HepG2 (cell line): ENCODE data around the gene CDC42EP1. TPM values are rescaled to one million over a fixed set of nuclear protein-coding genes. Genes with fewer than 3 reads are reported as not detected.

ENCODE experiments used
- ATF2 ChIP-seq: sonication (generic); formaldehyde crosslinking; IDR thresholded peaks from 2 replicates; pipeline ENCODE4 v1.4.0; 2020; ENCODE audit warnings: missing genetic modification reagents
- HBP1 ChIP-seq: IDR thresholded peaks from 2 replicates; pipeline ENCODE4 v1.6.1; 2016; ENCODE audit warnings: low read depth, control low read depth
- HNRNPL ChIP-seq: fragments of 200-400 bp; formaldehyde crosslinking; IDR thresholded peaks from 2 replicates; pipeline ENCODE4 v1.6.1; 2017; ENCODE audit warnings: mild to moderate bottlenecking, low read depth, low read length
- HOXA3 ChIP-seq: sonication (generic); formaldehyde crosslinking; IDR thresholded peaks from 2 replicates; pipeline ENCODE4 v1.5.0; 2020; ENCODE audit warnings: missing genetic modification reagents
- NR2F6 ChIP-seq, 2 experiments: IDR thresholded peaks; 2 replicates each; pipeline ENCODE4 v1.6.1; 2016; ENCODE audit warnings: antibody characterized with exemption in 1 of 2, mild to moderate bottlenecking in 1 of 2
- ONECUT2 ChIP-seq: sonication (generic); formaldehyde crosslinking; IDR thresholded peaks from 2 replicates; pipeline ENCODE4 v1.4.0; 2020; ENCODE audit warnings: missing genetic modification reagents
- SMC3 ChIP-seq: IDR thresholded peaks from 2 replicates; pipeline ENCODE4 v1.6.1; 2011; ENCODE audit warnings: low read length, improper control_type of control experiment
- ZBTB7B ChIP-seq: sonication (generic); formaldehyde crosslinking; IDR thresholded peaks from 2 replicates; pipeline ENCODE4 v1.4.0; 2020; ENCODE audit warnings: missing genetic modification reagents
- ZC3H13 ChIP-seq: sonication (generic); formaldehyde crosslinking; IDR thresholded peaks from 2 replicates; pipeline ENCODE4 v1.8.1; 2023; ENCODE audit warnings: mild to moderate bottlenecking, missing genetic modification reagents, moderate library complexity
- ZNF180 ChIP-seq: sonication (generic); formaldehyde crosslinking; IDR thresholded peaks from 2 replicates; pipeline ENCODE4 v1.4.0; 2020; ENCODE audit warnings: low read depth, missing genetic modification reagents, borderline replicate concordance
- ZNF263 ChIP-seq: sonication (generic); formaldehyde crosslinking; IDR thresholded peaks from 2 replicates; pipeline ENCODE4 v1.4.0; 2020; ENCODE audit warnings: missing genetic modification reagents
- ZNF550 ChIP-seq: sonication (generic); formaldehyde crosslinking; IDR thresholded peaks from 2 replicates; pipeline ENCODE4 v1.4.0; 2020; ENCODE audit warnings: mild to moderate bottlenecking, missing genetic modification reagents, borderline replicate concordance
- ZNF564 ChIP-seq: sonication (generic); formaldehyde crosslinking; IDR thresholded peaks from 2 replicates; pipeline ENCODE4 v1.8.1; 2023; ENCODE audit warnings: mild to moderate bottlenecking, missing genetic modification reagents
- ZNF609 ChIP-seq: sonication (generic); formaldehyde crosslinking; IDR thresholded peaks from 2 replicates; pipeline ENCODE4 v1.4.0; 2020; ENCODE audit warnings: mild to moderate bottlenecking, missing genetic modification reagents, borderline replicate concordance
- polyA plus RNA-seq, 8 experiments: library from polyadenylated mRNA; depleted of rRNA in 3 of 8; stranded (reverse) in 7 of 8; unstranded in 1 of 8; fragments of >200 nt; fragmentation: Illumina TruSeq in 4 of 8; extraction: Trizol in 4 of 8; gene quantifications; 2 replicates each; pipeline versions ENCODE4 v1.2.1 to v1.2.3, GENCODE V29; 2011 to 2016; ENCODE audit warnings: low read depth in 4 of 8, missing spikeins in 1 of 8, mixed read lengths in 1 of 8; ENCODE audit not compliant: insufficient read depth in 1 of 8
- total RNA-seq, 5 experiments: library from RNA; depleted of rRNA; stranded (reverse); fragments of >200 nt; fragmentation: Illumina TruSeq; extraction: Trizol; gene quantifications; 2 replicates each; pipeline ENCODE4 v1.2.3, GENCODE V29; 2016; ENCODE audit warnings: low read depth in 1 of 5
- TF ChIP-seq, protein P1 (sequence below): IDR thresholded peaks from 2 replicates; pipeline ENCODE4 v1.6.1; 2018; ENCODE audit warnings: missing genetic modification reagents

The CDC42EP1 gene
- total and polyA plus RNA-seq, 2 of the 13 experiments (the other 11 are each of a cell fraction or from before 2014, with no cell fraction given), result 17.1 to 29.5 TPM

DNA sequence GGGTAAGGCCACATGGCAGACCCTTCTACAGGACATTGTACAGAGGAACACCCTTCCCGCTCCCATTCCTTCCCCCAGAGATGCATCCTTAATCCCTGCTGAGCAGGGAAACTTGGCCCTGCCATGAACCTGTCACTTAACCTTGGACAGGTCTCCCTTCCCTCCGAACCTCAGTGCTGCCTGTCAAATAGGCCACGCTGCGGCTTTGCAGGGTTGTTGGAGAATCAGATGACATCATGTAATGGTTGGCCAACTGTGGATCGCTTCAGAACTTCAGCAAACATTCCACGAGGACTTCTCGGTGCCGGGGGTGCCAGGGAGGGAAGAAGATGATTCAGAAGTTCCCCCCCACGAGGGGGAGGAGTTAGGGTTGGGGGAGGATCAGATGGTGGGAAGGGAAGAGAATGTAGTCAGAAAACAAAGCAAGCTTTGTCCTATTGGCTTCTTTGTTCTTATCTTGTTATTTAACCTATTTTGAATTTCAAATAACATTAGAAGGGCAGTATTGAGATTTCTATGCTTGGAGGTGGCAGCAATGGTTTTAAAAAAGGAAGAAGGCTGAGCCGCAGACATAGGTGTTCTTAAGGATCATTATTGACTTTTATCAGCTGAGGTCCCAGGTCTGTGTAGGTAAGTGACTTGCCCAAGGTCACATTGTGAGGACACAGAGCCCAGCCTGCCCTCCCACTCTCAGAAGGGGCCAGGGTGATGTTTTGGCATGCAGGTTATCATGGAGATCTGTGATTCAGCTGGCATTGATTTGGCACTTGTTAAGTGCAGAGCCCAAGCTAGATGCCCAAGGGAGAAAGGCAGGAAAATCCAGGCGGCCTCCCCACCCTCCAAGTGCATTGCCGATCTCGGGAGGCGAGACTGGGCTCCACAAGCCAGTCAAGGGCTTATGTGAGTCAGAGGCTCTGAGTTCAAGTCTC, 3.1 kb downstream of the CDC42EP1 start (continued):
- TF ChIP-seq ZNF609 (CRISPR knock-in tag), result peak; percentile 60; the same call in 1 of the 2 replicates
- TF ChIP-seq HNRNPL, result 0 out of 2 replicates have a peak, but pooled peaks have one; percentile 34
- TF ChIP-seq, protein P1, sequence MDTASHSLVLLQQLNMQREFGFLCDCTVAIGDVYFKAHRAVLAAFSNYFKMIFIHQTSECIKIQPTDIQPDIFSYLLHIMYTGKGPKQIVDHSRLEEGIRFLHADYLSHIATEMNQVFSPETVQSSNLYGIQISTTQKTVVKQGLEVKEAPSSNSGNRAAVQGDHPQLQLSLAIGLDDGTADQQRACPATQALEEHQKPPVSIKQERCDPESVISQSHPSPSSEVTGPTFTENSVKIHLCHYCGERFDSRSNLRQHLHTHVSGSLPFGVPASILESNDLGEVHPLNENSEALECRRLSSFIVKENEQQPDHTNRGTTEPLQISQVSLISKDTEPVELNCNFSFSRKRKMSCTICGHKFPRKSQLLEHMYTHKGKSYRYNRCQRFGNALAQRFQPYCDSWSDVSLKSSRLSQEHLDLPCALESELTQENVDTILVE, result peak; percentile 62; the same call in 1 of the 2 replicates
- peak; percentile 6; the same call in 1 of the 2 replicates for TF ChIP-seq ZBTB7B (CRISPR knock-in tag)
- no peak for TF ChIP-seq HBP1
- no peak for TF ChIP-seq ZNF180 (CRISPR knock-in tag)
- TF ChIP-seq ONECUT2, result no peak
- TF ChIP-seq NR2F6 (IDR thresholded peaks at IDR 0.05), result peak; percentile 43
- peak; percentile 54 for TF ChIP-seq NR2F6 (CRISPR knock-in tag; IDR thresholded peaks at IDR 0.05)
- no peak for TF ChIP-seq ZC3H13
- peak; percentile 61; the same call in 1 of the 2 replicates for TF ChIP-seq HOXA3 (CRISPR knock-in tag)
- TF ChIP-seq ZNF564 (CRISPR knock-in tag), result no peak
- TF ChIP-seq ZNF263 (CRISPR knock-in tag), result peak; percentile 55; the same call in 1 of the 2 replicates
- peak; percentile 89; the same call in 1 of the 2 replicates for TF ChIP-seq ATF2
- TF ChIP-seq SMC3, result no peak
- TF ChIP-seq ZNF550 (CRISPR knock-in tag), result no peak
